ENCODE data around the gene RGCC.

DNA sequence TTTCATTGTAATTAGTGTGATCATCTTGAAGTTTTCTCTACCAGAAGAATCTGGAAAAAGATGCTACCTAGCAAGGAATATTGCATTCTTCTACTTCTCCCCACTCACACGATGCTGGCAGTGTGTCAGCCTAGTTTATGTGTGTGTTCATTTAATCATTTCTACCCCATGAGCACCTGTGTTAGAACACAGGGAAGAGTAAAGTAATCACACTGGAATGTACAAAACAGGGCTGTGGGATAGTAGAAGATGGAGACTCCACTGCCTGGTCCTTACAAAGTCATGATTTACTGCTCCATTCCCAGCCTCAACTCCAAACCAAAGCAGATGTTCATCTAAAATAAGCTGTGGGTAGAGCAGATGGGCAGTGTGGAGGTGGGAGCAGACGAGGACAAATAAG, 47.7 kb upstream of the RGCC start:
- TF ChIP-seq POLR2A (IDR thresholded peaks at IDR 0.05; ENCODE audit: low read depth, low read length): no peak
- TF ChIP-seq, protein P1, sequence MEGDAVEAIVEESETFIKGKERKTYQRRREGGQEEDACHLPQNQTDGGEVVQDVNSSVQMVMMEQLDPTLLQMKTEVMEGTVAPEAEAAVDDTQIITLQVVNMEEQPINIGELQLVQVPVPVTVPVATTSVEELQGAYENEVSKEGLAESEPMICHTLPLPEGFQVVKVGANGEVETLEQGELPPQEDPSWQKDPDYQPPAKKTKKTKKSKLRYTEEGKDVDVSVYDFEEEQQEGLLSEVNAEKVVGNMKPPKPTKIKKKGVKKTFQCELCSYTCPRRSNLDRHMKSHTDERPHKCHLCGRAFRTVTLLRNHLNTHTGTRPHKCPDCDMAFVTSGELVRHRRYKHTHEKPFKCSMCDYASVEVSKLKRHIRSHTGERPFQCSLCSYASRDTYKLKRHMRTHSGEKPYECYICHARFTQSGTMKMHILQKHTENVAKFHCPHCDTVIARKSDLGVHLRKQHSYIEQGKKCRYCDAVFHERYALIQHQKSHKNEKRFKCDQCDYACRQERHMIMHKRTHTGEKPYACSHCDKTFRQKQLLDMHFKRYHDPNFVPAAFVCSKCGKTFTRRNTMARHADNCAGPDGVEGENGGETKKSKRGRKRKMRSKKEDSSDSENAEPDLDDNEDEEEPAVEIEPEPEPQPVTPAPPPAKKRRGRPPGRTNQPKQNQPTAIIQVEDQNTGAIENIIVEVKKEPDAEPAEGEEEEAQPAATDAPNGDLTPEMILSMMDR (IDR thresholded peaks at IDR 0.05; ENCODE audit: extremely low read depth in 1 of 2, insufficient read depth in 1 of 2, low read depth in 1 of 2, low read length in 2 of 2): no peak
- no peak for TF ChIP-seq POLR2AphosphoS5 (IDR thresholded peaks at IDR 0.05; ENCODE audit: insufficient read depth, low read depth, low read length)
- no peak for TF ChIP-seq EZH2 (IDR thresholded peaks at IDR 0.05; ENCODE audit: borderline replicate concordance, low read depth, low read length, severe bottlenecking)
- TF ChIP-seq GATA2 (IDR thresholded peaks at IDR 0.05; ENCODE audit: insufficient read depth, insufficient read length, low read depth, low read length): no peak
- TF ChIP-seq MYC (IDR thresholded peaks at IDR 0.05; ENCODE audit: low read depth, low read length): no peak
- TF ChIP-seq, protein P2, sequence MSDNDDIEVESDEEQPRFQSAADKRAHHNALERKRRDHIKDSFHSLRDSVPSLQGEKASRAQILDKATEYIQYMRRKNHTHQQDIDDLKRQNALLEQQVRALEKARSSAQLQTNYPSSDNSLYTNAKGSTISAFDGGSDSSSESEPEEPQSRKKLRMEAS (IDR thresholded peaks at IDR 0.05; ENCODE audit: insufficient read depth, insufficient read length): no peak
- TF ChIP-seq FOS (IDR thresholded peaks at IDR 0.05; ENCODE audit: borderline replicate concordance, insufficient read depth, low read length): no peak
- TF ChIP-seq JUN (IDR thresholded peaks at IDR 0.05; ENCODE audit: borderline replicate concordance, insufficient read depth, insufficient read length, low read depth): no peak
